Measurements from ENCODE around the gene CRYGC.
A peak's percentile ranks its signal among the peaks of the same experiment; 100 is the strongest.
"Not testable (repeated sequence)": the region's sequence is repeated elsewhere in the genome, so short reads cannot be mapped to it uniquely, and the experiment has no call there.

CRYGC gene

GRCh38 chr2:208103616-208104015, 26.0 kb downstream of the CRYGC start:
- no peak for TF ChIP-seq CTCF (IDR thresholded peaks at IDR 0.05; ENCODE audit: low read depth, low read length)
- H3K4me3 ChIP-seq (replicated peaks in 1 of 2; ENCODE audit: low read depth in 2 of 2, low read length in 2 of 2): no peak overlapping the region
- DNase-seq (ENCODE audit: low read depth in 2 of 2): no peak

GRCh38 chr2:208101716-208102631, 27.7 kb downstream of the CRYGC start:
- DNase-seq (ENCODE audit: low read depth in 2 of 2): peak; percentile 40 to 48
- H3K4me3 ChIP-seq (replicated peaks in 1 of 2; ENCODE audit: low read depth in 2 of 2, low read length in 2 of 2): no peak overlapping the region
- TF ChIP-seq CTCF (IDR thresholded peaks at IDR 0.05; ENCODE audit: low read depth, low read length): no peak

GRCh38 chr2:208099682-208100470, 29.8 kb downstream of the CRYGC start:
- no peak for DNase-seq (ENCODE audit: low read depth in 2 of 2)
- TF ChIP-seq CTCF (IDR thresholded peaks at IDR 0.05; ENCODE audit: low read depth, low read length): no peak
- H3K4me3 ChIP-seq (replicated peaks in 1 of 2; ENCODE audit: low read depth in 2 of 2, low read length in 2 of 2): no peak overlapping the region

GRCh38 chr2:208098701-208099100, 30.9 kb downstream of the CRYGC start:
- not testable (repeated sequence) for DNase-seq (ENCODE audit: low read depth in 2 of 2)

GRCh38 chr2:208098267-208098666, 31.4 kb downstream of the CRYGC start:
- no peak for DNase-seq (ENCODE audit: low read depth in 2 of 2)
- no peak overlapping the region for H3K4me3 ChIP-seq (replicated peaks in 1 of 2; ENCODE audit: low read depth in 2 of 2, low read length in 2 of 2)
- TF ChIP-seq CTCF (IDR thresholded peaks at IDR 0.05; ENCODE audit: low read depth, low read length): no peak

More at GRCh38 chr2:208098701-208099100, 30.9 kb downstream of the CRYGC start:
- not testable (repeated sequence) for H3K4me3 ChIP-seq (replicated peaks in 1 of 2; ENCODE audit: low read depth in 2 of 2, low read length in 2 of 2)

- no peak overlapping the region for H3K4me3 ChIP-seq (replicated peaks in 1 of 2; ENCODE audit: low read depth in 2 of 2, low read length in 2 of 2)
- TF ChIP-seq CTCF (IDR thresholded peaks at IDR 0.05; ENCODE audit: low read depth, low read length): no peak
- peak; percentile 57 to 62 for DNase-seq (ENCODE audit: low read depth in 2 of 2)
Measured at GRCh38 chr2:208097801-208098200, 31.8 kb downstream of the CRYGC start.

- no peak for DNase-seq (ENCODE audit: low read depth in 2 of 2)
- H3K4me3 ChIP-seq (replicated peaks in 1 of 2; ENCODE audit: low read depth in 2 of 2, low read length in 2 of 2): no peak overlapping the region
- no peak for TF ChIP-seq CTCF (IDR thresholded peaks at IDR 0.05; ENCODE audit: low read depth, low read length)
Measured at GRCh38 chr2:208097313-208097712, 32.3 kb downstream of the CRYGC start.
